Right lobe of liver (tissue), 4 donors: Measurements from ENCODE around the gene NRAP.

Experiments used
- CTCF ChIP-seq, 4 donors: fragments of 200-600 bp in 3 of 4; fragments of 450-650 bp in 1 of 4; IDR thresholded peaks; one replicate each; pipeline versions ENCODE4 v1.5.1 to v1.8.0; 2016 to 2022; ENCODE audit warnings: antibody characterized with exemption in 4 of 4, mild to moderate bottlenecking in 2 of 4
- POLR2A ChIP-seq: fragments of 450-650 bp; IDR thresholded peaks from one replicate; pipeline ENCODE4 v1.6.1; 2017; ENCODE audit warnings: antibody characterized with exemption, mild to moderate bottlenecking
- donor health status: DM: no; HTN: no; CAD: no.
- donor health status: DM: no; HTN: no; CAD: no.
- donor health status: DM: no; HTN: yes; CAD: no.

GRCh38 chr10:113680190-113681111 lies 16.6 kb upstream of the NRAP start:
- peak; percentile 18 for TF ChIP-seq POLR2A
- TF ChIP-seq CTCF (IDR thresholded peaks at IDR 0.05), result no peak
